H1 (cell line): ENCODE data around the gene GINS3. TPM values are rescaled to one million over a fixed set of nuclear protein-coding genes. Genes with fewer than 3 reads are reported as not detected.

Source experiments
- CTCF ChIA-PET: fragments of 300-600 bp; sonication (Branson Sonifier 250); formaldehyde crosslinking; loops from one replicate; lab custom pipeline; 2021; ENCODE audit not compliant: partially characterized antibody; lab: Charles Lee
- POLR2A ChIA-PET: fragments of 300-600 bp; sonication (Branson Sonifier 250); formaldehyde crosslinking; loops from one replicate; lab custom pipeline; 2021; ENCODE audit warnings: inconsistent platforms; ENCODE audit not compliant: partially characterized antibody; lab: Charles Lee
- DNase-seq, 2 experiments: peaks; one replicate each; pipeline versions ENCODE4 v3.0.0 to v3.0.0-alpha.2; 2010 to 2022; ENCODE audit warnings: low spot score in 2 of 2, low read depth in 1 of 2, mixed read lengths in 1 of 2
- FAIRE-seq: peaks from 2 replicates; lab custom pipeline; 2011; peaks lifted over from hg19 to GRCh38; lab: Jason Lieb, UNC
- H2AFZ ChIP-seq: 2 replicates; pipeline ENCODE4 v1.8.1; 2012; ENCODE audit warnings: low read length, inconsistent platforms
- H2AK5ac ChIP-seq: 2 replicates; pipeline ENCODE4 v1.6.1; 2013; ENCODE audit warnings: low read depth, low read length
- H2BK120ac ChIP-seq: replicated peaks from 2 replicates; pipeline ENCODE3; 2013; ENCODE audit warnings: low read depth, low read length, inconsistent platforms
- H2BK12ac ChIP-seq: 2 replicates; pipeline ENCODE4 v1.6.1; 2013; ENCODE audit warnings: low read depth, low read length
- H2BK15ac ChIP-seq: 2 replicates; pipeline ENCODE4 v1.6.1; 2013; ENCODE audit warnings: low read length
- H2BK20ac ChIP-seq: 2 replicates; pipeline ENCODE4 v1.6.1; 2013; ENCODE audit warnings: low read length
- H2BK5ac ChIP-seq: 2 replicates; pipeline ENCODE4 v1.6.1; 2013; ENCODE audit warnings: low read depth, low read length
- H3K14ac ChIP-seq: 2 replicates; pipeline ENCODE4 v1.6.1; 2013; ENCODE audit warnings: inconsistent platforms; ENCODE audit not compliant: insufficient read length
- H3K18ac ChIP-seq: 2 replicates; pipeline ENCODE4 v1.6.1; 2013; ENCODE audit warnings: low read length; ENCODE audit errors: extremely low read depth
- H3K23ac ChIP-seq: 2 replicates; pipeline ENCODE4 v1.6.1; 2013; ENCODE audit warnings: inconsistent platforms; ENCODE audit not compliant: insufficient read length
- H3K23me2 ChIP-seq: 2 replicates; pipeline ENCODE4 v1.6.1; 2013; ENCODE audit warnings: low read depth, low read length
- H3K27ac ChIP-seq: 2 replicates; pipeline ENCODE4 v1.6.1; 2011; ENCODE audit warnings: low read depth, low read length, inconsistent platforms
- H3K27me3 ChIP-seq, 4 experiments: replicated peaks in 1 of 4; 1 replicate in 1 of 4; 2 replicates in 3 of 4; pipeline versions ENCODE4 v1.6.1 to v1.8.1; 2011 to 2013; ENCODE audit warnings: low read length in 3 of 4, mild to moderate bottlenecking in 3 of 4, inconsistent platforms in 2 of 4, mixed read lengths in 2 of 4, moderate library complexity in 1 of 4; ENCODE audit not compliant: control insufficient read depth in 3 of 4, insufficient read depth in 3 of 4; ENCODE audit errors: extremely low read depth in 1 of 4
- H3K36me3 ChIP-seq, 4 experiments: 2 replicates each; pipeline versions ENCODE4 v1.6.1 to v1.8.1; 2011 to 2013; ENCODE audit warnings: mild to moderate bottlenecking in 4 of 4, low read length in 3 of 4, moderate library complexity in 2 of 4, control low read depth in 1 of 4, inconsistent platforms in 1 of 4; ENCODE audit not compliant: insufficient read depth in 4 of 4, control insufficient read depth in 2 of 4
- H3K4ac ChIP-seq: replicated peaks from 2 replicates; pipeline ENCODE3; 2013; ENCODE audit warnings: low read length, low read depth, mixed read lengths, inconsistent platforms; ENCODE audit not compliant: insufficient read length
- H3K4me1 ChIP-seq, 4 experiments: replicated peaks in 1 of 4; 1 replicate in 1 of 4; 2 replicates in 3 of 4; pipeline versions ENCODE4 v1.6.1 to v1.8.1; 2011 to 2013; ENCODE audit warnings: low read length in 3 of 4, inconsistent platforms in 2 of 4, mixed read lengths in 1 of 4; ENCODE audit not compliant: insufficient read depth in 4 of 4, control insufficient read depth in 3 of 4
- H3K4me2 ChIP-seq, 2 experiments: 2 replicates each; pipeline versions ENCODE4 v1.6.1 to v1.8.1; 2011 to 2013; ENCODE audit warnings: low read depth in 2 of 2, low read length in 2 of 2, control low read depth in 1 of 2, inconsistent platforms in 1 of 2, mild to moderate bottlenecking in 1 of 2; ENCODE audit not compliant: insufficient read depth in 1 of 2
- H3K4me3 ChIP-seq, 4 experiments: fragments of 200-600, 300-600 bp in 1 of 4; sonication (generic), shearing (Covaris generic), sonication (Bioruptor Twin) in 1 of 4; 2 replicates each; pipeline versions ENCODE4 v1.5.1 to v1.8.1; 2011 to 2016; ENCODE audit warnings: low read length in 4 of 4, low read depth in 3 of 4, control low read depth in 2 of 4, inconsistent platforms in 2 of 4, mild to moderate bottlenecking in 2 of 4, mixed read lengths in 1 of 4, moderate library complexity in 1 of 4; ENCODE audit not compliant: insufficient read depth in 2 of 4; ENCODE audit errors: extremely low read depth in 1 of 4
- H3K56ac ChIP-seq: replicated peaks from 2 replicates; pipeline ENCODE3; 2013; ENCODE audit warnings: low read depth, mild to moderate bottlenecking, mixed read lengths, low read length, inconsistent platforms; ENCODE audit not compliant: insufficient read length
- H3K79me1 ChIP-seq: 2 replicates; pipeline ENCODE4 v1.6.1; 2013; ENCODE audit warnings: low read depth, low read length, control low read depth
- H3K79me2 ChIP-seq, 2 experiments: 2 replicates each; pipeline versions ENCODE4 v1.6.1 to v1.8.1; 2012 to 2013; ENCODE audit warnings: low read length in 2 of 2, mild to moderate bottlenecking in 2 of 2, inconsistent platforms in 1 of 2; ENCODE audit not compliant: insufficient read depth in 2 of 2, control insufficient read depth in 1 of 2
- H3K9ac ChIP-seq, 4 experiments: replicated peaks in 1 of 4; 1 replicate in 1 of 4; 2 replicates in 3 of 4; pipeline versions ENCODE4 v1.6.1 to v1.8.1; 2011 to 2013; ENCODE audit warnings: low read depth in 3 of 4, low read length in 3 of 4, control low read depth in 2 of 4, mild to moderate bottlenecking in 2 of 4, moderate library complexity in 2 of 4, inconsistent platforms in 1 of 4; ENCODE audit errors: extremely low read depth in 1 of 4
- H3K9me3 ChIP-seq, 2 experiments: 2 replicates each; pipeline versions ENCODE4 v1.6.1 to v1.8.1; 2012 to 2013; ENCODE audit warnings: mild to moderate bottlenecking in 2 of 2, moderate library complexity in 2 of 2, control low read depth in 1 of 2, inconsistent platforms in 1 of 2, low read depth in 1 of 2, low read length in 1 of 2, mixed read lengths in 1 of 2; ENCODE audit not compliant: insufficient read depth in 2 of 2
- H4K20me1 ChIP-seq, 2 experiments: replicated peaks in 1 of 2; 2 replicates each; pipeline versions ENCODE3 to v1.8.1; 2011 to 2013; ENCODE audit warnings: inconsistent platforms in 2 of 2, low read length in 2 of 2, mild to moderate bottlenecking in 1 of 2; ENCODE audit not compliant: insufficient read depth in 2 of 2, control insufficient read depth in 1 of 2
- H4K5ac ChIP-seq: 2 replicates; pipeline ENCODE4 v1.6.1; 2013; ENCODE audit warnings: low read length, low read depth, mixed read lengths, inconsistent platforms; ENCODE audit not compliant: insufficient read length
- H4K8ac ChIP-seq: 2 replicates; pipeline ENCODE4 v1.8.0; 2013; ENCODE audit warnings: mild to moderate bottlenecking, moderate library complexity, low read length, inconsistent platforms; ENCODE audit not compliant: insufficient read depth; ENCODE audit errors: extremely low read depth
- H4K91ac ChIP-seq: replicated peaks from 2 replicates; pipeline ENCODE3; 2013; ENCODE audit warnings: low read length, mixed read lengths, inconsistent platforms; ENCODE audit not compliant: insufficient read length
- ATF2 ChIP-seq: IDR thresholded peaks from 2 replicates; pipeline ENCODE4 v1.6.1; 2012; ENCODE audit warnings: low read length, inconsistent platforms
- CBX8 ChIP-seq: fragments of 300-800, 300-1000 bp; sonication (generic); IDR thresholded peaks from 2 replicates; pipeline ENCODE4 v1.7.1; 2016; ENCODE audit warnings: low read depth, low read length, borderline replicate concordance
- CTCF ChIP-seq, 3 experiments: IDR thresholded peaks; 1 replicate in 2 of 3; 2 replicates in 1 of 3; pipeline versions ENCODE4 v1.5.1 to v1.6.1; 2011; ENCODE audit warnings: low read length in 3 of 3, mild to moderate bottlenecking in 3 of 3, inconsistent platforms in 2 of 3, low read depth in 1 of 3, moderate library complexity in 1 of 3; ENCODE audit not compliant: insufficient read depth in 1 of 3; ENCODE audit errors: control extremely low read depth in 1 of 3
- EZH2 ChIP-seq: fragments of 200-600 bp; sonication (generic); IDR thresholded peaks from 2 replicates; pipeline ENCODE4 v1.7.1; 2012; ENCODE audit warnings: low read depth, mild to moderate bottlenecking, moderate library complexity, low read length, inconsistent platforms; ENCODE audit not compliant: severe bottlenecking
- MAX ChIP-seq: IDR thresholded peaks from 2 replicates; pipeline ENCODE4 v1.6.1; 2012; ENCODE audit warnings: inconsistent platforms
- RNF2 ChIP-seq: fragments of 200-900, 300-1000 bp; sonication (generic); IDR thresholded peaks from 2 replicates; pipeline ENCODE4 v1.7.1; 2016; ENCODE audit warnings: borderline replicate concordance, low read depth, mild to moderate bottlenecking, antibody characterized with exemption, low read length; ENCODE audit not compliant: poor library complexity, severe bottlenecking; ENCODE audit errors: missing control alignments
- SIX5 ChIP-seq: IDR thresholded peaks from 2 replicates; pipeline ENCODE4 v1.6.1; 2011; ENCODE audit warnings: mild to moderate bottlenecking, low read depth, low read length
- USF2 ChIP-seq: IDR thresholded peaks from 2 replicates; pipeline ENCODE4 v1.6.1; 2011; ENCODE audit warnings: low read length, improper control_type of control experiment
- polyA plus RNA-seq, 7 experiments: library from polyadenylated mRNA; depleted of rRNA in 3 of 7; stranded (reverse) in 5 of 7; unstranded in 2 of 7; fragments of >200 nt in 5 of 7; fragments of 200-250 nt in 2 of 7; gene quantifications; 1 replicate in 5 of 7; 2 replicates in 1 of 7; 4 replicates in 1 of 7; pipeline versions ENCODE4 v1.2.1 to v1.2.3, GENCODE V29; 2011 to 2013; ENCODE audit warnings: missing spikeins in 2 of 7, mixed read lengths in 2 of 7
- total RNA-seq: library from RNA; stranded (reverse); fragmentation: NEBNext Ultra II Directional; extraction: Animal tissue kit (Norgen Biotek cat#: 25700); gene quantifications from 2 replicates; pipeline ENCODE4 v1.2.1, GENCODE V29; 2021

The GINS3 gene
- total and polyA plus RNA-seq, 2 of the 8 experiments (the other 6 are each of a cell fraction or from before 2014, with no cell fraction given): 12.9 to 15.4 TPM

- H3K14ac ChIP-seq: no peak overlapping the region
- H3K56ac ChIP-seq: no peak overlapping the region
- peaks cover 0 to 3% (median 0%) of the 10 kb centered on the region in 4 experiments; a peak in 2 of 7 replicates for H3K4me1 ChIP-seq
- no peak for FAIRE-seq
- H3K27me3 ChIP-seq: peaks cover 0 to 11% (median 6%) of the 10 kb centered on the region in 4 experiments; a peak in 5 of 7 replicates
- no peaks in the 10 kb centered on the region for H4K20me1 ChIP-seq
- no peak overlapping the region for H2AK5ac ChIP-seq
- no peak overlapping the region for H2BK120ac ChIP-seq
- H2BK12ac ChIP-seq: no peak overlapping the region
- H3K9me3 ChIP-seq: no peaks in the 10 kb centered on the region
- no peak overlapping the region for H2BK15ac ChIP-seq
- H2BK5ac ChIP-seq: no peak overlapping the region
- no peak overlapping the region for H4K5ac ChIP-seq
- no peak overlapping the region for H4K8ac ChIP-seq
- H3K23me2 ChIP-seq: peaks cover 2% of the 10 kb centered on the region; the same call in 1 of the 2 replicates
- no peak overlapping the region for H3K4ac ChIP-seq
- H3K18ac ChIP-seq: no peak overlapping the region
- no peak overlapping the region for H3K23ac ChIP-seq
- H2AFZ ChIP-seq: no peak overlapping the region
- no peak overlapping the region for H3K27ac ChIP-seq
- no peak for DNase-seq
- H3K4me2 ChIP-seq: no peak overlapping the region
- H4K91ac ChIP-seq: no peak overlapping the region
- no peak overlapping the region for H3K4me3 ChIP-seq
- no peak overlapping the region for H2BK20ac ChIP-seq
- H3K79me2 ChIP-seq: peaks cover 0 to 9% of the 10 kb centered on the region in 2 experiments; a peak in 2 of 4 replicates
- H3K79me1 ChIP-seq: no peaks in the 10 kb centered on the region
- ChIA-PET CTCF (interaction anchor here (1.6 kb wide), 1 partner anchor 53 kb away, joined by 5 read pairs; no protein-coding TSS in a partner anchor), POLR2A (no interaction called here)
- peaks cover 0 to 2% (median 0%) of the 10 kb centered on the region in 4 experiments; a peak in 2 of 8 replicates for H3K36me3 ChIP-seq
- no peak overlapping the region for H3K9ac ChIP-seq
- TF ChIP-seq EZH2: no peak
- TF ChIP-seq SIX5: no peak
- TF ChIP-seq MAX: no peak
- no peak for TF ChIP-seq RNF2
- no peak for TF ChIP-seq USF2
- TF ChIP-seq ATF2: no peak
- no peak for TF ChIP-seq CTCF (IDR thresholded peaks at IDR 0.05; ENCODE audit: control extremely low read depth in 1 of 3, insufficient read depth in 1 of 3, low read depth in 1 of 3, low read length in 3 of 3)
- TF ChIP-seq CBX8: no peak
Measured at GRCh38 chr16:58389724-58390123, 2.5 kb upstream of the GINS3 start.
